Panc1 (cell line): ENCODE measurements around the gene PIGX. TPM values are rescaled to one million over a fixed set of nuclear protein-coding genes. Genes with fewer than 3 reads are reported as not detected.
"Not testable (repeated sequence)": the region's sequence is repeated elsewhere in the genome, so short reads cannot be mapped to it uniquely, and the experiment has no call there.

Experiments used
- ATAC-seq: fragments of 200-7000 bp; cut with Tn5 transposase; 2 replicates; pipeline ENCODE4 v1.9.1; 2020; ENCODE audit warnings: mild to moderate bottlenecking, moderate library complexity
- BruUV-seq: library from RNA; stranded (reverse); fragments of 400-500 nt; replicated peaks from 2 replicates; lab custom pipeline; 2021; lab: Mats Ljungman, UMichigan
- CTCF ChIA-PET: fragments of 300-600 bp; sonication (Branson Sonifier 250); formaldehyde crosslinking; loops from one replicate; lab custom pipeline; 2022; ENCODE audit warnings: antibody characterized with exemption; lab: Charles Lee
- POLR2A ChIA-PET: fragments of 300-600 bp; sonication (Branson Sonifier 250); formaldehyde crosslinking; loops from one replicate; lab custom pipeline; 2022; ENCODE audit warnings: antibody characterized with exemption; lab: Charles Lee
- DNase-seq: peaks from one replicate; pipeline ENCODE4 v3.0.0-alpha.2; 2010; ENCODE audit warnings: low read depth, low spot score
- H3K27ac ChIP-seq: 2 replicates; pipeline ENCODE4 v1.5.1; 2011; ENCODE audit warnings: mild to moderate bottlenecking, low read length, inconsistent platforms
- H3K27me3 ChIP-seq: fragments of 200-500 bp; sonication (Bioruptor generic); 2 replicates; pipeline ENCODE4 v1.6.0; 2014; ENCODE audit warnings: low read length, inconsistent platforms; ENCODE audit not compliant: control insufficient read depth, insufficient read depth
- H3K36me3 ChIP-seq: fragments of 200-500 bp; sonication (Bioruptor generic); 2 replicates; pipeline ENCODE4 v1.5.1; 2014; ENCODE audit warnings: inconsistent platforms, mild to moderate bottlenecking, low read length, moderate library complexity; ENCODE audit not compliant: control insufficient read depth, insufficient read depth
- H3K4me1 ChIP-seq: 2 replicates; pipeline ENCODE4 v1.5.1; 2011; ENCODE audit warnings: inconsistent platforms, mild to moderate bottlenecking, low read length, moderate library complexity; ENCODE audit not compliant: control insufficient read depth, insufficient read depth
- H3K4me3 ChIP-seq, 2 experiments: 2 replicates each; pipeline ENCODE4 v1.5.1; 2011 to 2012; ENCODE audit warnings: low read depth in 2 of 2, low read length in 2 of 2, mild to moderate bottlenecking in 2 of 2, inconsistent platforms in 1 of 2, moderate library complexity in 1 of 2
- H3K9me3 ChIP-seq: fragments of 200-500 bp; sonication (Bioruptor generic); 2 replicates; pipeline ENCODE4 v1.5.1; 2014; ENCODE audit warnings: low read depth, mild to moderate bottlenecking, inconsistent platforms, low read length, moderate library complexity; ENCODE audit not compliant: control insufficient read depth, insufficient read depth
- POLR2AphosphoS5 ChIP-seq: IDR thresholded peaks from 2 replicates; pipeline ENCODE4 v1.6.1; 2012; ENCODE audit warnings: mild to moderate bottlenecking, low read depth, low read length, moderate library complexity
- SIN3A ChIP-seq: IDR thresholded peaks from 2 replicates; pipeline ENCODE4 v1.6.1; 2012; ENCODE audit warnings: low read depth, mild to moderate bottlenecking, low read length, moderate library complexity, borderline replicate concordance; ENCODE audit not compliant: insufficient read depth
- TCF7L2 ChIP-seq: IDR thresholded peaks from 2 replicates; pipeline ENCODE4 v1.6.1; 2011; ENCODE audit warnings: mild to moderate bottlenecking, low read depth, low read length, inconsistent platforms
- in situ Hi-C: cut with HindIII; loops from 2 replicates; pipeline ENCODE4 v1.10.0; 2016; ENCODE audit warnings: low sequenced_read_pairs, low pct_unique_long_range_greater_than_20kb
- intact Hi-C: fragments of 100-400 bp; cut with micrococcal nuclease; formaldehyde crosslinking; loops from one replicate; pipeline ENCODE4 v1.10.0; 2022; ENCODE audit not compliant: unreplicated experiment
- total RNA-seq: library from RNA; stranded (reverse); gene quantifications from one replicate; pipeline ENCODE4 v1.2.1, GENCODE V29; 2021; ENCODE audit not compliant: unreplicated experiment
- TF ChIP-seq, protein P1 (sequence below): fragments of 450-650 bp; IDR thresholded peaks from 2 replicates; pipeline ENCODE4 v1.5.1; 2017; ENCODE audit warnings: mild to moderate bottlenecking
- TF ChIP-seq, protein P2 (sequence below), 2 experiments: IDR thresholded peaks; 2 replicates each; pipeline ENCODE4 v1.6.1; 2011 to 2012; ENCODE audit warnings: low read depth in 2 of 2, control low read depth in 1 of 2, low read length in 1 of 2, mild to moderate bottlenecking in 1 of 2, moderate library complexity in 1 of 2; ENCODE audit not compliant: insufficient read depth in 1 of 2

PIGX gene
- total RNA-seq, 1 experiment from 2014 or later = 85.7 TPM

DNA sequence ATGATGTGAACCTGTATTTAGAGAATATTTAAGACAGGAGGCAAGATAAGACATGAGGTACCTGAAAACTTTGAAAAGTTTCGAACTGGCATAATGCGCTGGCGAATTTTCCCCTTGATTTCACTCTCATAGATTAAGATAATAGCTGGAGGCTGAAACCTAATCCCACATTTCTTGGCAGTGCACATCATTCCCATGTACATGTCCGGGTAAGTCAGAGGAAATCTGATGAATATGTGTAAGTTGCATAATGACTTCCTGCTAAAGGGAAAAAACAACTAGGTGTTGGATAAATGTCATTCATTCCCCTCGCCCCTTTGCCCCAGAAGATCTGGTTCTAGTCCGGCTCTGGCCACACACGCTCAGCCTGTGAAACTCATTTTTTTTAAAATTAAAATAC is 3.7 kb upstream of the PIGX start:
- BruUV-seq = no TSS peak
- H3K4me3 ChIP-seq = no peak overlapping the region

DNA sequence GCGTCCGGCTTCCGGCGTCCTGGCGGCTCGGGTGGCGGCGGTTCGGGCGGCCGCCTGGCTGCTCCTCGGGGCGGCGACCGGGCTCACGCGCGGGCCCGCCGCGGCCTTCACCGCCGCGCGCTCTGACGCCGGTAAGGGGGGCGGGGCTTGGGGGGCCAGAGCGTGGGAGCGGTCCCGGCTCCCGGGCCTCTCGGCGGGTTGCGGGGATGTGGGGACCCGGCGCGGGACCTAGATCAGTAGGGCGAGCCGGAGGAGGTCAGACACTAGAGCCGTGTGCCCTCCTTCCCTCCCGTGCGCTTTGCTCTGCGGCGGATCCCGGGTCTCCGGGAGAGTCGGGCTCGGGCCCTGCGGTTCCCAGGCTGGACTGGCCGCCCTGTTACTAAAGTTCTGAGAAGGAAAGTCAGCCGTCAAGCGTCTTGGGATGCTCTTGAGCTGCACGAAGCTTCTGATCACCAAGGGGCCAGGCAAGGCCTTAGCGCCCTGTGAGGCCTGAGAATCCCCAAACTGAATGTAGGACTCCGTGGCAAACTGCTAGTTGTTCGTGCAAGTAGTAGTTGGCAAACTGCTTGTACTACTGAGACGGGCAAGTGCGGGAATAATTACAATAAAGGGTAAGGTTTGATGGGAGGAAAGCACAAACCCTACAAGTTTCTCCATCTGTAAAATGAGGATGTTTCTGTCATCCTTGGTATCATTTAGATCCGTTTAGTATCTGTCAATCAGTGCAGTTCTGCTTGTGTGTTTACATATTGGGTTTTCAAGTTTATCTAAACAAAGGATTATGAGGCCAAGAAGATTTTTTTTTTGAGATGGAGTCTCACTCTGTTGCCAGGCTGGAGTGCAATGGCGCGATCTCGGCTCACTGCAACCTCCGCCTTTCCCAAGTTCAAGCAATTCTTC is 587 bp downstream of the PIGX start:
- ATAC-seq (peak; percentile 85), DNase-seq (no peak)
- intact Hi-C loops = no loop called here
- TF ChIP-seq, protein P1, sequence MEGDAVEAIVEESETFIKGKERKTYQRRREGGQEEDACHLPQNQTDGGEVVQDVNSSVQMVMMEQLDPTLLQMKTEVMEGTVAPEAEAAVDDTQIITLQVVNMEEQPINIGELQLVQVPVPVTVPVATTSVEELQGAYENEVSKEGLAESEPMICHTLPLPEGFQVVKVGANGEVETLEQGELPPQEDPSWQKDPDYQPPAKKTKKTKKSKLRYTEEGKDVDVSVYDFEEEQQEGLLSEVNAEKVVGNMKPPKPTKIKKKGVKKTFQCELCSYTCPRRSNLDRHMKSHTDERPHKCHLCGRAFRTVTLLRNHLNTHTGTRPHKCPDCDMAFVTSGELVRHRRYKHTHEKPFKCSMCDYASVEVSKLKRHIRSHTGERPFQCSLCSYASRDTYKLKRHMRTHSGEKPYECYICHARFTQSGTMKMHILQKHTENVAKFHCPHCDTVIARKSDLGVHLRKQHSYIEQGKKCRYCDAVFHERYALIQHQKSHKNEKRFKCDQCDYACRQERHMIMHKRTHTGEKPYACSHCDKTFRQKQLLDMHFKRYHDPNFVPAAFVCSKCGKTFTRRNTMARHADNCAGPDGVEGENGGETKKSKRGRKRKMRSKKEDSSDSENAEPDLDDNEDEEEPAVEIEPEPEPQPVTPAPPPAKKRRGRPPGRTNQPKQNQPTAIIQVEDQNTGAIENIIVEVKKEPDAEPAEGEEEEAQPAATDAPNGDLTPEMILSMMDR = no peak
- TF ChIP-seq, protein P2, sequence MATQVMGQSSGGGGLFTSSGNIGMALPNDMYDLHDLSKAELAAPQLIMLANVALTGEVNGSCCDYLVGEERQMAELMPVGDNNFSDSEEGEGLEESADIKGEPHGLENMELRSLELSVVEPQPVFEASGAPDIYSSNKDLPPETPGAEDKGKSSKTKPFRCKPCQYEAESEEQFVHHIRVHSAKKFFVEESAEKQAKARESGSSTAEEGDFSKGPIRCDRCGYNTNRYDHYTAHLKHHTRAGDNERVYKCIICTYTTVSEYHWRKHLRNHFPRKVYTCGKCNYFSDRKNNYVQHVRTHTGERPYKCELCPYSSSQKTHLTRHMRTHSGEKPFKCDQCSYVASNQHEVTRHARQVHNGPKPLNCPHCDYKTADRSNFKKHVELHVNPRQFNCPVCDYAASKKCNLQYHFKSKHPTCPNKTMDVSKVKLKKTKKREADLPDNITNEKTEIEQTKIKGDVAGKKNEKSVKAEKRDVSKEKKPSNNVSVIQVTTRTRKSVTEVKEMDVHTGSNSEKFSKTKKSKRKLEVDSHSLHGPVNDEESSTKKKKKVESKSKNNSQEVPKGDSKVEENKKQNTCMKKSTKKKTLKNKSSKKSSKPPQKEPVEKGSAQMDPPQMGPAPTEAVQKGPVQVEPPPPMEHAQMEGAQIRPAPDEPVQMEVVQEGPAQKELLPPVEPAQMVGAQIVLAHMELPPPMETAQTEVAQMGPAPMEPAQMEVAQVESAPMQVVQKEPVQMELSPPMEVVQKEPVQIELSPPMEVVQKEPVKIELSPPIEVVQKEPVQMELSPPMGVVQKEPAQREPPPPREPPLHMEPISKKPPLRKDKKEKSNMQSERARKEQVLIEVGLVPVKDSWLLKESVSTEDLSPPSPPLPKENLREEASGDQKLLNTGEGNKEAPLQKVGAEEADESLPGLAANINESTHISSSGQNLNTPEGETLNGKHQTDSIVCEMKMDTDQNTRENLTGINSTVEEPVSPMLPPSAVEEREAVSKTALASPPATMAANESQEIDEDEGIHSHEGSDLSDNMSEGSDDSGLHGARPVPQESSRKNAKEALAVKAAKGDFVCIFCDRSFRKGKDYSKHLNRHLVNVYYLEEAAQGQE (IDR thresholded peaks at IDR 0.05; ENCODE audit: insufficient read depth in 1 of 2, low read depth in 2 of 2, low read length in 1 of 2) = no peak
- TF ChIP-seq SIN3A (peak; percentile 50; the same call in 1 of the 2 replicates), TCF7L2 (no peak)
- CTCF ChIA-PET = interaction anchor here (0.7 kb wide), 1 partner anchor 14 kb away, joined by 3 read pairs; no protein-coding TSS in a partner anchor
- Histone ChIP-seq H3K4me1 (peaks cover 19% of the 10 kb centered on the region), H3K4me3 (peak overlapping the region; percentile 83 to 92), H3K27ac (peak overlapping the region; percentile 85), H3K9me3 (no peaks in the 10 kb centered on the region), H3K27me3 (no peaks in the 10 kb centered on the region), H3K36me3 (0 out of 2 replicates have a peak, but pooled peaks cover 2% of the 10 kb centered on the region)
- TSS peak; percentile 79 for BruUV-seq
- POLR2A ChIA-PET = interaction anchor here (0.6 to 1.0 kb wide), 2 partner anchors 27 to 119 kb away, joined by 5 read pairs; partner anchors contain the start of gene PAK2
- in situ Hi-C loops = no loop called here

More for the DNA sequence above, 3.7 kb upstream of the PIGX start:
- no peak for TF ChIP-seq POLR2AphosphoS5
- TF ChIP-seq, protein P1 = no peak
- TF ChIP-seq, protein P2 (IDR thresholded peaks at IDR 0.05; ENCODE audit: insufficient read depth in 1 of 2, low read depth in 2 of 2, low read length in 1 of 2) = no peak
- no peak for TF ChIP-seq TCF7L2
- ATAC-seq = no peak
- H3K27ac ChIP-seq = no peak overlapping the region
- in situ Hi-C loops (no loop called here), intact Hi-C loops (no loop called here)
- CTCF ChIA-PET = no interaction called here
- no peak for DNase-seq
- H3K27me3 ChIP-seq = no peaks in the 10 kb centered on the region
- H3K36me3 ChIP-seq = 0 out of 2 replicates have a peak, but pooled peaks cover 2% of the 10 kb centered on the region
- no peaks in the 10 kb centered on the region for H3K9me3 ChIP-seq
- POLR2A ChIA-PET = interaction anchor here (0.5 to 0.6 kb wide), 2 partner anchors 33 to 251 kb away, joined by 3 to 12 read pairs; no protein-coding TSS in a partner anchor
- no peaks in the 10 kb centered on the region; the same call in 1 of the 2 replicates for H3K4me1 ChIP-seq

DNA sequence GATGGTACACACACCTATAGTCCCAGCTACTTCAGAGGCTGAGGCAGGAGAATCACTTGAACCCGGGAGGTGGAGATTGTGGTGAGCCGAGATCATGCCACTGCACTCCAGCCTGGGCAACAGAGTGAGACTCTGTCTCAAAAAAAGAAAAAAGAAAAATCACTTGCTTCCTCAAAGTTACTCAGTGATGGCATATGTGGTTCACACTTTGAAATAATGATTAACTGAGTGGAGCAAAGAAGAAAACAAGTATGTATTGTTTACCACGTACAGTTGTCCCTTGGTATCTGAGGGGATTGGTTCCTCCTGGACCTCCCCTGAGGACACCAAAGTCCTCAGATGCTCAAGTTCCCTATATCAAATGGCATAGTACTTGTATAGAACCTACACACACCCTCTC is 5.0 kb downstream of the PIGX start:
- H3K36me3 ChIP-seq, in situ Hi-C loops, H3K27me3 ChIP-seq, BruUV-seq, intact Hi-C loops, ATAC-seq, POLR2A ChIA-PET, H3K27ac ChIP-seq, DNase-seq, H3K4me3 ChIP-seq, CTCF ChIA-PET: not testable (repeated sequence)
- H3K9me3 ChIP-seq = peaks cover 13% of the 10 kb centered on the region; the same call in 1 of the 2 replicates
- peaks cover 19% of the 10 kb centered on the region for H3K4me1 ChIP-seq
